NCI-H748 treated with DMSO at 0.1 percent for 48 hours (cell line): Measurements from ENCODE around the gene RPGRIP1L.

ENCODE experiments used
- DNase-seq: peaks from one replicate; lab custom pipeline; 2025; lab: John Stamatoyannopoulos, UW

RPGRIP1L gene

DNA sequence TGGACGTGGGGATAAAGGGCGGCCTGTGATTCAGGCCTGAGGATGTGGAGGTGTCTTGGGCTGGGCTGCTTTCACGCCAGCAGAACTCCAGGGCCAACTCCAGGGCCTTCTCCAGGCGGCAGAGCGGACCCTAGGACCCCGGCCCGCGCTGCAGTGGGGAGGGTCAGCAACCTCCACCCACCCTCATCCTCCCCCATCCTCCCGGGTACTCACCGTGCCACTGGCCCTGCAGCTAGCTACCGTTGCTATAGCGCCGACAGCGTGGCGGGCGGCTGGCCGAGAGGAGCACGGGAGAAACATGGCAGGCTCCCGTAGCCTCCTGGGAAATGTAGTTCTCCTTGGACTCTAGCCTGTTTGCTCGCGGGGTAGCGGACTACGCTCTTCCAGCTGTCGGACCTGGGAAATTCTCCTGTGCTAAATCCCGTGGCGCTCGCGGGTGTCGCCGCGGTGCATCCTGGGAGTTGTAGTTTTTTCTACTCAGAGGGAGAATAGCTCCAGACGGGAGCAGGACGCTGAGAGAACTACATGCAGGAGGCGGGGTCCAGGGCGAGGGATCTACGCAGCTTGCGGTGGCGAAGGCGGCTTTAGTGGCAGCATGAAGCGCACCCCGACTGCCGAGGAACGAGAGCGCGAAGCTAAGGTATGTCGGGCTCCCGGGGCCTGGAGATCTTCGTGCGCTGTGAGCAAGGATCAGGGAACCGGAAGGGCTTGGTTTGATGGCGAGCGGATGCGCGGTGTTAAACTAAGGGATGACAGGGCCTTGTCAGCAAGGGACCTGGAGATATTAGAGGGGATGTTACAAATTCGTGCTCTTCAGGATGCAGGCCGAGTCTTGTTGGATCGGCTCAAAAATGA lies at the start of gene RPGRIP1L, which contains the start of gene FTO:
TSS of gene RPGRIP1L (minus strand) at position 270 of the 855 bp plus-strand sequence. CDS start 3,136 bp downstream, outside the sequence.
TSS of gene FTO (plus strand) at position 567 of the 855 bp plus-strand sequence.
- peak; percentile 94 for DNase-seq

DNA sequence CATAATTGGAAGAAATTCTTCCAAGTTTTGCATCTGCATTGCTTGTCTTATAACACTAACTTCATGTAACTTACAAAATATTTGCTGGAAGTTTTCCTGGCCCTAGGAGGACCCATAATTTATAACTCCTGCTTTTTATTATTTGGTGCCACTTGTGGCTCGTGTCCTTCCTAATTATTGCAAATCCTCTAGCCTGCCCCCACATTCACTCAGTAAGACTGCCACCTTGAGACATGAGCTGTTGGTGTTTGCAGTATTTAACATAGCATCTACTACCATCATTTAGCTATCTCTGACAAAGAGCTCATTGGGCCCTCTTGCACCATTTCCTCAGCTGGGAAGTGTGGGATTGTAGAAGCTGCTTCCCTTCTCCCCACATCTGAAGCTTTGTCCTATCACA lies 49.8 kb upstream of the RPGRIP1L start:
- DNase-seq = no peak

DNA sequence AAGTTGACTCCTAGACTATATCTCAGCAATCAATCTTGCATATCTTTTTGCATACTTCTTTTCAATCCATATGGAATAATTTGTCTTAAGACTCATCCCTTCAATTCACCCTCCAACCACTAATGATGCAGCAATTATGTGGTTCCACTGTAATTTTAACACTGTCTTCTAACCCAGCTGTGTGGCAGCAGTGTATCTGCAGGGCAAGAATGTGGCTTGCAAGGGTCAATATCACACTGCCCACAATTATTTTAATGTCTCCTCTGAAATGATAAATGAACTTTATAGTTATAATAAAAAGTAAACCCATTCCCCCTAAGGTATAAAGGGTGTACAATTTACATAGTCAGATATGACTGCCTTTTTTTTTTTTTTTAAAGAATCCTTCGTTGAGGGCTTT lies 48.9 kb upstream of the RPGRIP1L start:
- DNase-seq = no peak

DNA sequence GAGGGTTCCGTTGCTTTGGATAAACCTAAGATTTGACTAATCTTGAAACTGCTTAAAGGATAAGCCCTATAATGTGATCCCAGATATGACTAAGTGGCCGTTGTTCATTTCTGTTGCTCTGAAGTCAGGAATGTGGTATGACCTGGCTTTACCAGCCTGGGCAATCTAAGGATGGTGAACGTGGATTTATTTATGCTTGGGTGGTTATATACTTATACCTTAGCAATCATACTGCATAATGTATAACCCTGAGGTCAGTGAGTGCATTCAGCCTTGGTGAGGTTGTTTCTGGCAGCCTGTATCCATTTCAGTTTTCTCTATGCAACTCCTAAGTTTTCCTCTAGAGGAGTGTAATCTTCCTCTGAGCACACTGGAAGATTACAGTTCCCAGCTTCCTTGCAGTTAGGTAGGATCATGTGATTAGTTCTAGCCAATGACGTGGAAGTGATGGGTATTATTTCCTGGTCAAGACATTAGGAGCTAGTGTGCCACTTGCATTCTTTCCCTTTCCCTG lies 42.2 kb upstream of the RPGRIP1L start:
- no peak for DNase-seq

DNA sequence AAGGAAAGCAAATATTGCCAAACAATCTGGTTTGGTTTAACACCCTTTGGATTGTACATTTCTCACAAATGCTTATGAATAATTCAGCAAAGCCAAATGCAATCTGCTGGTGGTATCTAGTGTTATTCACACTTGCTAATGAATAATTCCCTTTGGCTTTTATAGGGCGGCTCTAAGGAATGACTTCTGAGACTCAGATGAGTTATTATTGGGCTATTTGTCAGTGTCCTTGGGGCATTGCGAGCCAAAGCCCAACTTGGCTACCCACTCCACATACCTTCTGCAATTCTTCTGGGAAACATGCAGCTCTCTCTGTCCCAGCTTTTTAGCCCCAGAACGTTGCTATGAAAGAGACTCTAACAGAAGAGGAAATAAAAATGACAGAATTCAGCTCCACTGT lies 41.4 kb upstream of the RPGRIP1L start:
- no peak for DNase-seq

DNA sequence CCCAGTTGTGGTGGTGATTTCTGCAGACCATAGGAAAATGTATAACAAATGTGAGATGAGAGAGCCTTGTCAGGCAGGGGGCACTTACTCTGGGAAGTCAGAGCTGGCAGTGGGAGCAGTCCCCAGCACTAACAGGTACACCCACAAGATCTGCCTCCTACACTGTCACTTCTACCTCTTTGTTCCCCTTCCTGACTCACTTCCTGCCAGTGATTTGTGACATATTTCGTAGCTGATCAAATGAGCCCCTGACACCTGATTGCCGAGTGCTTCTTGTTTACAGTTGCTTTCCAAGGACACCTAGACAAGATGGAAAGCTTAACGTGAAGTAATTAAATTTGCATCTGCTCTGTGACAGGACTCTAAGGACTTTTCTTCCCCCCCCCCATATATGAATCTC lies 40.8 kb upstream of the RPGRIP1L start:
- DNase-seq = no peak

DNA sequence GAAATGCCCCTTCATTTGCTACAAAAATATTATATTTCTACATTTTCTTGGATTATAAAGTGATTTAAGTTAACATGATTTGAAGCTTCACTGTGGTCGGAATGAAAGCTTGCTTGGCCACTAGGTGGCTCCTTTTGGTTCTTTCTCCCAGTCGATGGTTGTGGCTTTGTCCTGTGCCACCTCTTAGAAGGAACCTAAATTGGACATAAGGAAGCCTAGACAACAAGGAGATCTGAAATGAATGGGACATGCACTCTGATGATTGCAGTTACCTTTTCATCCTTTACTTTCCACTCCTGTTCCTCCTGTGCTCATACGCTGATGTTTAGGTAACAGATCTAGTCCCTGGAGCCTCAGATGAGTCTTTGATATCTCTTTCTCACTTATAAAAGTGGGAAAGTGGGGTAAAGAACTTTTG lies 39.5 kb upstream of the RPGRIP1L start:
- no peak for DNase-seq

DNA sequence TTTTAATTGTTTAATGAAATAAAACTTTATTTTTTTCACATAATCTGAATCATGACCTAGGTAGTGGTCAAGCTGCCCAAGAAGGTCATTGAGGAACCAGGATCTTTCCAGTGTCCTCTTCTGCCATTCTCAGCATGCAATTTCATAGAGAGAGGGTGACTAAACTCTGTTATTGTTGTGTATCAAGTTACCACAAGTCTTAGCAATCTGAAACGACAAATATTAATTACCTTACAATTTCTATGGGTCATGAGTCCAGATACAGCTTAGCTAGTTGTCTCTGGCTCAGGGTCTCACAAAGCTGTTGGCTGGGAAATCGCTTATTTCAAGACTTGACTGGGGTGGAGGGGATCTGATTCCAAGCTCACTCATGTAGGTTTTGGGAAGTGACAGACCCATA lies 37.9 kb upstream of the RPGRIP1L start:
- no peak for DNase-seq

DNA sequence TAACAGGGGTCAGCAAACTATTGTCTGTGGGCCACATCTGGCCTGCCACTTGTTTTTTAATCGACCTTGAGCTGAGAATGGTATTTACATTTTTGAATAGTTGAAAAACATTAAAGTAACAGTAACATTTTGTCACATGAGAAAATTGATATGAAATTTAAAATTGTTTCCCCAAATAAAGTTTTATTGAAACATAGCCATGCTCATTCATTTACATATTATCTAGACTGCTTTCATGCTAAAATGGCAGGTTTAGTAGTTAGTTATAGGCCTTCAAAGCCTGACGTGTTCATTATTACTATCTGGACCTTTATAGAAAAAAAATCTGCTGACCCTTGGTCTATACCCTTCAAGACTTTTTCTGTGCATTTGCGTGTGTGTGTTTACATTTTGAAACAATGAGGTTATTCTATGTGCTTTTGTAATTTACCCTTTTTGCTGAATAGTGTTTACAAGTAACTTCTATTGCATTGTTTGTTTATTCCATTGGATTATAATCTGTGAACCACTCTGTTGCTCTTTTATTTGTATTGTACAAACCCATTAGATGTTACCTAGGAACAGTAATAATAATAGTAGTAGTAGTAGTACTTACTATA lies 37.4 kb upstream of the RPGRIP1L start:
- no peak for DNase-seq

DNA sequence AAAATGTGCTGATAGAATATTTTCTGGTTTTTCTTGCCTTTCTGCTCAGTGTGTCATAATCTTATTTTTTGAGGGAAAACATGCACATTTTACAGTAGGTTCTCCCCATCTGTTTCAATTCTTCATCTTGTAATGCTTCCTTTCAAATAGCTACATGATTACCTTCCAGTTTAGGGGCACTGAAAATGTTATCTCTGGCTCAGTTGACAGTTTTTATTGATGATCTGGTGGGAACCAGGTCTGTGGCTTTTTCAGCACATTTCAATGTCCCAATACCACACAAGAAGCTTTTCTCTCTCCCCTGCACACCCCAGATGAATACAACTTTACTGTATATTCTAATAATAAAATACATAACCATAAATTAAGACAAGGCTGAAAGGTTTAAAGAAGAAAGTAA lies 36.8 kb upstream of the RPGRIP1L start:
- DNase-seq = no peak

DNA sequence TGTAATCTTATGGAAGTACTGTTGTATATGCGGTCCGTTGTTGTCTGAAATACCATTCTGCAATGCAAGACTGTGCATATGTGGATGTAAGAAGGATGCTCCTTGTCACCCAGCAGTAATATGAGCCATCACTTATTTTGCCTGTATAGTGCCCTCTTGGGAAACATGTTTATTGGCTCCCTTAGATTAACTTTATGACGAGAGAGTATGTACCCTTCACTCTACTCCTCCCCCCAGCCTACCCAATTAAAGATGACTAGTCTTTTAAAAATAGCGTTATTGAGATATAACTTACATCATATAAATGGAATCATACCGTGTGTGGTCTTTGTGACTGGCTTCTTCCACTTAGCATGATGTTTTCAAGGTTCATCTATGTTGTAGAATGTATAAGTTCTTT lies 33.9 kb upstream of the RPGRIP1L start:
- no peak for DNase-seq

DNA sequence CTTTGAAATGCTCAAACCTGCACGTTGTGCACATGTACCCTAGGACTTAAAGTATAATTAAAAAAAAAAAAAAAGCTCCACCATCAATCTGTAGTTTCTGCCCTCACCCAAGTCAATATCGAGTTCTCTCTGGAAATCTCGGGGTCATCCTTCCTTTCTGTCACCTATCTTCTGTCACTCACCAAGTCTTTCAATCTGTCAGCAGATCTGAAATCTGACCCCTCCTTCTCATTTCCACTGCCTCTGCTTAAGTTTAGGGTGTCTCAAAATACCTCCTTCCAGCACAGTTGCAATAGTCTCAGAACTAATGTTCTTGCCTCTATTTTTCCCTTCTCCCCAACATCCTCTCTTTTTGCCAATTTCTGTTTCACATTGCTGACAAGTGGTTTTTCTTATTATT lies 32.6 kb upstream of the RPGRIP1L start:
- DNase-seq = no peak

DNA sequence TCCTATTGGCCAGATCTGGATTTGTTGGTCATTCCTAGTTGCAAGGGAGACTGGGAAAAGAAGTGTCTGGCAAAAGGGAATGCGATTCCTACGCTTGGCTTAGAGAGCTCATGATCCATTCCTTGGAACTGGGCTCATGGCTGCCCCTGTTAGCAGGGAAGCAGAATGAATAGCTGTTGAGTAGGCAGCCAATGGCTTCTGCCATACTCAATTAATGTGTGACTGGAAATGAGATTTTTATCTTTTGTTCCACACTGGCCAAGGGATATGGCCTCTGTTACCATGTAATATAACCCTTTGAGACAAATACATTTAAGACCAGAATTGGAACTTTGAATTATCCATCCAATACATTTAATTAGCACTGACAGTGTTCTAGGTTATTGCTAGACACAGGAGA lies 31.2 kb upstream of the RPGRIP1L start:
- DNase-seq = no peak

DNA sequence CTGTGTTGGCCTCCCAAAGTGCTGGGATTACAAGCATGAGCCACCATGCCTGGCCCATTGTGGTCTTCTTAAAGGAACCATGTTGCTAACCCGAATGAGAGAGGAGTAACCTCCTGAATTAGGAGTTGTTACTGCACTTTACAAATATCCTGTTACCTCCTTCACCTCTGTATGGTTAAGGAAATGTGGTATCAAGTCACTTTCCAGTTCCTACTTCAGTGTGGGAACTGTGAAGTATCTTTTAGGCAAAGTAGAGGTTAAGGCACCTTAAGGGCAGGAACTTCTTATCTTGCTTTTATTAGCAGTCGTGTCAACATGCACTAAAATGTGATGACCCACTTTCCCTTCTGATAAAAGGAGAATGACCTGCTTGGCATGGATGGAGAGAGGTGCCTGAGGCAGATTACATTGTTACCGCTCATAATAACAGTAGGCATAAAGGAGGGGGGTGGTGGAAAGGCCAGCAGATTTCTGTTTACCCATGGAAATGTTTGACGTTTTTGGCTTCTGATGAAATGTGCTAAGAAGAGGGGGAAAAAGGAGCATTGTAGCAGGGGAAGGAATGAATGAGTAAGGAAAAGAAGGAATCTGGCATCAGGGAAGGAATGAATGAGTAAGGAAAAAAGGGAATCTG lies 28.8 kb upstream of the RPGRIP1L start:
- DNase-seq = no peak

DNA sequence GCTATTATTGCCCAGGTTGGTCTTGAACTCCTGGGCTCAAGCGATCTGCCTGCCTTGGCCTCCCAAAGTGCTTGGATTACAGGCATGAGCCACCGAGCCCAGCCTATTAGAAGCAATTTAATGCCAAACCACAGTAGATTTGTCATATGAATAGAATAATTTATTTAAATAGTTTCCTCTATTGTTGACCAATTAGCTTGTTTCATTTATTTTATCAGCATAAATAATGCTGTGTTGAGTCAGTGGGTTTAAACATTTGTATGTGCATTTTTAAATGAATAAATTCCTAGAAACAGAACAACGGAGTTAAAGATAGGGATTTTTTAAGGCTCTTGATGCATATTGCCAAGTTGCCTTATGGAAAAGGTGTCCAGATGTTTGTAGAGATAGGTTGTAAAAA lies 27.0 kb upstream of the RPGRIP1L start:
- no peak for DNase-seq

DNA sequence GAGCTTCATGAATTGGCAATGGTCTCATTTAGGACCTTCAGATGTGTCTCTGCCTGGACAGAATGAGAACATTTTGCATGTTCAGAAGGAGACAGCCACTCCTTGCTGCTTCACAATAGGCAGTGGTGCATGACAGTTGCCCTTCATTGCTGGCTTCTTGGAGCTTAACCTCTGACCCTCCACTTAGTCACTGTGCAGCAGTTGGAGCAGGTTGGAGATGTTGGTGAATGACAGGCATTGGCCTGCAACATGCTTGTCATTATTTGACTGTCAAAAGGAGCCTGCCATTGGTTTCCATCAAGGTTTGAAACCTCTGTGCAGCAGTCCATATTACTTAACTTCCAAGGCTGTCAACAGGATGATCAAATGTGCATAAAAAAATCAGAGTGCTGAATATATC lies 23.0 kb upstream of the RPGRIP1L start:
- no peak for DNase-seq

DNA sequence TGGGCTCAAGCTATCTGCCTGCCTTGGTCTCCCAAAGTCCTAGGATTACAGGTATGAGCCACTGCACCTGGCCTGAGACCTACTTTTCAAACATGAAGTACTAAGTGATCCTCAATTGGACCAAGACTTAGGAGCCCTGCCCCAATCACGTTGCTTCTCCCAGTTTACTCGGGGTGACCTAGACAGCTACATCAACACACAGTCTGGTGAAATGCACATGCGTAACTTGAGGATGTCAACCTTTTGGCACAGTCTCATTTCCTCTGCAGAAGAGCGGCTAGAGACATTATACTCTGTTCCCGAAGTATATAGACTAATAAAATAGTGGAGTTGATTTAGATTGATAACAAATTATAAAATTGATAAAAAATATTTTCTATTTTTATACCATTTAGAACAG lies 17.4 kb upstream of the RPGRIP1L start:
- DNase-seq = no peak

DNA sequence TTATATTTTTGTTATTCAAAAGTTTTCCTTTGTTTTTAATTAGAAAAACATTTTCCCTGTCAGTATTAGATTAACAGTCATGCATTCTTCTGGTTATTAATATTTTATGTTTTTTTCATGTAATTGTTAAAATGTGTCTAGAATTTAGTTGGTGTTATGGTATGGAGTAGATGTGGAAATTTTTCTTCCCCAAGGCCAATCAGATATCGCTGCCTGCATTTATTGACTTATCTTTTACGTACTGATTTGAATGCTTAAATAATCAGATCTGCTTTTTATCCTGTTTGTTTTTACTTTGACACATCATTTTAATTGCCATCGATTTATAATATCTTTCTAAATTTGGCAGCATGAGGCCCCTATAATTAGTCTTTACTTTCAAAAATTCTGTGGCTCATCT lies 13.9 kb upstream of the RPGRIP1L start:
- DNase-seq = no peak

DNA sequence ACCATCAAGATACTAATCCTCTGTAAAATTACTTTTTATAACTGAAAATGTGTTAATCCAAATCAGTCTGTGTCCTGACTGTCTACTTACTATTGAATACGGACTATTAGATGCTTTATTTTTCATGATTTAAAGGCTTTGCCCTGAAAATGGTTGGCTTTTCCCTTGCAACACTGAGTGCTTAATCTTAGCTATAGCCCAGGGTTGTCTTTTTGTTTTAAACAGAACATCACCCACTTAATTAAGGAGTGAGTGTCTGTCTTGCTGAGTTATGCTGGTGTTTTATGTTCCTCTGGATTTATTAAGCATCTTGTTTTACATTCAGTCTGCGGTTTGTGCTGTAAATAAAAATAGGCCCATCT lies 11.3 kb upstream of the RPGRIP1L start:
- DNase-seq = no peak

DNA sequence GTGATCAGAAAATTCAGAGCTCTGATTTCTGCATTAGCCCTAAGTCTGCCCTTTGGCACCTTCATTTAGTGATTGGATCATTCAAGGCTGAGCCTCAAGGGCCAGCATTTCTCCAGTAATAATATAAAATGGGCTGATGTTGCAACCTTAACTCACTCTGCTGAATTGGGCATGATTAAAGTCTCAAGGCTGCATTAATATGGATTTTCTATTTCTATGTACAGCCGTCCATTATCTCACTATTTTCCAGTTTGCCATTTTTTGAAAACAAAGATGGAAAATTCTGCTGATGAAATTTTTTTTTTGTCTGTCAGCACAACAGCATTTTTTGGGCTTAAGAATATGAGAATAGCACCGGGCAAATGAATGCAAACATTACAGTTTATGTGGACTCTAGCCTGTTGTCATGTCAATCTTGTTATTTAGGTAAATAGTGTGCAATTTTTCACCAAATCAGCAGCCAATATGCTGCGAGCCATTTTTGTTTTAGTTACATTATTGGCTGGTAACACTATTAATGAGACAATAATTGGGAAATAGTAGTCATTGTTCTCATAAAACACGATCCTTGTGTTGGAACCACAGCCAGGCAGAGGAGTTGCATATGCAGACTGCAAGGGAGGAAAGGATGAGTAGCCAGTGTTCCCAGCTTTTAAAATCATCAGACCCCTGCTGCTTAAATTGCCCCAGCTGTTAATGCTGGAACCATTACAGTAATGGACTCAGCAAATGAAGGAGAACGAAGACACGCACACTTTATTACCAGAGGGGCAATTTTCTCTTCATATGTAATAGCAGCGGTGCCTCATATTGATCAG lies 10.8 kb upstream of the RPGRIP1L start:
- DNase-seq = peak; percentile 91

DNA sequence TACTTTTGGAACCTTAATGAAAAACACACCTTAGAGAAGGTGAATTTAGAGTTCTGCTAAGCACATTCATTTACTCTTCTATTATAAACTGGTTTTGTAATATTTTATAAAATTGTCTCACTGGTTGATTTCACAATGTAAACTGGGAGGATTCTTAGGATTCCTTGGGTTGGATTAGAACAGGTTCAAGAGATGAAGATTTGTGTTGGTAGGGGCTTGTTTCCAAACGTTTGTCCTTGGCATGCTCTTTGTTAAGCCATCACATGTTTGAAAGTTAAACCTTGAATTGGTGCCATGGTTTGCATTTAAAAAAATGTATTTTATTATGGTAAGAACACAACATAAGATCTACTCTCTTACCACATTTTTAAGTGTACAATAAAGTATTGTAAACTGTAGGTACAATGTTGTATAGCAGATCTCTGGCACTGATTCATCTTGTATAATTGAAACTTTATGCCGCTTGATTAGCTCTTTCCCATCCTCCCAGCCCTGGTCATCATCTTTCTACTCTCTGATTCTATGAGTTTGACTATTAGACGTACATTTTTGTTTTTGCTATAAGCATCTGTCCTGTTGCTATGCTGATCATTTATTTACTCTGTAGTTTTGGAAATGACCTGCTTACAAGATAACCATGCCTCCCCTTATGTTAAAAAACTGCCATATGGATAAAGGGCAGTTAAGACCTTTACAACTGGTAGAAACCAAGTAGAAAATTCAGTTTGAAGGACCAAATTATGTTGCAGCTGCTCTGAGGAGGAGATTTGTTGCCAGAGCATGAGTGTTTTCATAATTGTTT lies 9.9 kb upstream of the RPGRIP1L start:
- no peak for DNase-seq
